Measurements from ENCODE around the gene HRK. TPM values are rescaled to one million over a fixed set of nuclear protein-coding genes. Genes with fewer than 3 reads are reported as not detected.

Gene HRK
- total and polyA plus RNA-seq, 10 of the 15 experiments (the other 5 are each of a cell fraction or from before 2014, with no cell fraction given): not detected

DNA sequence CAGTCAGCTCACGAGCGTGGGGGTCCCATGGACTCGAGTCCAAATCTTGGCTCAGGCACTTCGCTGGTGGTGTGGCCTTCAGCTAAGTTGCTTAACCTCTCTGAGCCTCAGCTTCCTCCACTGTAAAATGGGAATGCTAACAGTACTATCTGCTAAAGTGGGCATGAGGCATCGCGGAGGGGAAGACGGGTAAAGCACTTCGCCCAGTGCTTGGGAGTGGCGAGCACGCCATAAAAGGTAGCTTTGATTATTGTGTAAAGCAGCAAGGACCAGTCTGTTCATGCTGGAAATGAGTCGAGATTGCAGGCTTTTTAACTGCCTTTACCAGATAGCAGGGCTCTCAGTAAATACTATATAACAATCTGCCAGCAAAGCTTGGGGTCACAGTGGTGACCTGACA, 24.5 kb downstream of the HRK start (continued):
- TF ChIP-seq, protein P1, sequence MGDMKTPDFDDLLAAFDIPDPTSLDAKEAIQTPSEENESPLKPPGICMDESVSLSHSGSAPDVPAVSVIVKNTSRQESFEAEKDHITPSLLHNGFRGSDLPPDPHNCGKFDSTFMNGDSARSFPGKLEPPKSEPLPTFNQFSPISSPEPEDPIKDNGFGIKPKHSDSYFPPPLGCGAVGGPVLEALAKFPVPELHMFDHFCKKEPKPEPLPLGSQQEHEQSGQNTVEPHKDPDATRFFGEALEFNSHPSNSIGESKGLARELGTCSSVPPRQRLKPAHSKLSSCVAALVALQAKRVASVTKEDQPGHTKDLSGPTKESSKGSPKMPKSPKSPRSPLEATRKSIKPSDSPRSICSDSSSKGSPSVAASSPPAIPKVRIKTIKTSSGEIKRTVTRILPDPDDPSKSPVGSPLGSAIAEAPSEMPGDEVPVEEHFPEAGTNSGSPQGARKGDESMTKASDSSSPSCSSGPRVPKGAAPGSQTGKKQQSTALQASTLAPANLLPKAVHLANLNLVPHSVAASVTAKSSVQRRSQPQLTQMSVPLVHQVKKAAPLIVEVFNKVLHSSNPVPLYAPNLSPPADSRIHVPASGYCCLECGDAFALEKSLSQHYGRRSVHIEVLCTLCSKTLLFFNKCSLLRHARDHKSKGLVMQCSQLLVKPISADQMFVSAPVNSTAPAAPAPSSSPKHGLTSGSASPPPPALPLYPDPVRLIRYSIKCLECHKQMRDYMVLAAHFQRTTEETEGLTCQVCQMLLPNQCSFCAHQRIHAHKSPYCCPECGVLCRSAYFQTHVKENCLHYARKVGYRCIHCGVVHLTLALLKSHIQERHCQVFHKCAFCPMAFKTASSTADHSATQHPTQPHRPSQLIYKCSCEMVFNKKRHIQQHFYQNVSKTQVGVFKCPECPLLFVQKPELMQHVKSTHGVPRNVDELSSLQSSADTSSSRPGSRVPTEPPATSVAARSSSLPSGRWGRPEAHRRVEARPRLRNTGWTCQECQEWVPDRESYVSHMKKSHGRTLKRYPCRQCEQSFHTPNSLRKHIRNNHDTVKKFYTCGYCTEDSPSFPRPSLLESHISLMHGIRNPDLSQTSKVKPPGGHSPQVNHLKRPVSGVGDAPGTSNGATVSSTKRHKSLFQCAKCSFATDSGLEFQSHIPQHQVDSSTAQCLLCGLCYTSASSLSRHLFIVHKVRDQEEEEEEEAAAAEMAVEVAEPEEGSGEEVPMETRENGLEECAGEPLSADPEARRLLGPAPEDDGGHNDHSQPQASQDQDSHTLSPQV (IDR thresholded peaks at IDR 0.05): no peak
- TF ChIP-seq NFYA (IDR thresholded peaks at IDR 0.05; ENCODE audit: borderline replicate concordance, low read depth, low read length) (no peak), YBX1 (IDR thresholded peaks at IDR 0.05) (no peak), CBX5 (IDR thresholded peaks at IDR 0.05; ENCODE audit: low read depth) (no peak)
- TF ChIP-seq, protein P2, sequence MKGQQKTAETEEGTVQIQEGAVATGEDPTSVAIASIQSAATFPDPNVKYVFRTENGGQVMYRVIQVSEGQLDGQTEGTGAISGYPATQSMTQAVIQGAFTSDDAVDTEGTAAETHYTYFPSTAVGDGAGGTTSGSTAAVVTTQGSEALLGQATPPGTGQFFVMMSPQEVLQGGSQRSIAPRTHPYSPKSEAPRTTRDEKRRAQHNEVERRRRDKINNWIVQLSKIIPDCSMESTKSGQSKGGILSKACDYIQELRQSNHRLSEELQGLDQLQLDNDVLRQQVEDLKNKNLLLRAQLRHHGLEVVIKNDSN (IDR thresholded peaks at IDR 0.05; ENCODE audit: borderline replicate concordance, extremely low read length, insufficient read depth, low read depth, low read length): no peak

DNA sequence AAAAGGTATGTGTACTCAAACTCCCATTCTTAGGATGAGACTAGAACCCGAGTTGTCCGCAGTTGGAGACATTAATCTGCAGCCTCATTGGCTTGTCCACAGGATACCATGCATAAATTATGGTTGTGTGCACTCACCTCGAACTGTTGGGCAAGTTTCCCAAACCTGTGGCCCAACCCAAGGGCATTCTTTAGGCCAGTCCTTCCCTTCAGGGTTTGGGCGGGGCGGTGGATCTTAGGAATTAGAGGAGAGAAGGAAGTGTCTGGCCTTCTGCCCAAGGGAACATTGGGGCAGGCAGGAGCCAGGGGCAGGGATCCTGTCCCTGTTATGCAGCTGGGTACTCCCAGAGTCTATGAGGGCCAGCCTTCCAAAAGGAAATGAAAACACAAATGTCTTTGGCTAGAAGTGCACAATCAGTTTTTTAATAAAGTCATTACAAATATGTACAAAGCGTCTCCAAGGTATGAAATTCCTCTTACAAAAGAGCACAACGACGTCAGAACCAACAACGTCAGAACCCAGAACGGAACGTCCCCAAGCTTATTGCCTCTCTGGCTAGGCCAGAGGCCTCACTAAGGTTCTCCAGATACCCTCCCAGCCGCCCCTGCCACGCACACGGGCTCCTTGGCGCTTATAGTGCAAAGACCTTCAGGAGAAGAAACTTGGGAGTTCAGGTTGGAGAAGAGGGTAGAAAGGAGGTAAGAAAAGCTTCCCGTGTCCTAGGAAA, 25.3 kb downstream of the HRK start:
- DNase-seq (ENCODE audit: low read depth, low spot score) (no peak), ATAC-seq (no peak), FAIRE-seq (no peak)
- H3K9ac ChIP-seq (ENCODE audit: control insufficient read depth, insufficient read depth, low read length): no peak overlapping the region
- SMC1A ChIA-PET (ENCODE audit: uncharacterized antibody, unreplicated experiment): no interaction called here
- no peaks in the 10 kb centered on the region for H3K27me3 ChIP-seq (replicated peaks in 1 of 2; ENCODE audit: control insufficient read depth in 2 of 2, insufficient read depth in 2 of 2, low read length in 1 of 2)
- RAD21 ChIA-PET (ENCODE audit: unreplicated experiment): no interaction called here
- TF ChIP-seq KDM1A (IDR thresholded peaks at IDR 0.05; ENCODE audit: borderline replicate concordance): no peak
- no peak for TF ChIP-seq FOXM1 (IDR thresholded peaks at IDR 0.05; ENCODE audit: low read depth, low read length)
- TF ChIP-seq, protein P2 (IDR thresholded peaks at IDR 0.05; ENCODE audit: borderline replicate concordance, extremely low read length, insufficient read depth, low read depth, low read length): no peak
- TF ChIP-seq GABPA (IDR thresholded peaks at IDR 0.05; ENCODE audit: low read depth): no peak
- TF ChIP-seq YBX1 (IDR thresholded peaks at IDR 0.05): no peak
- TF ChIP-seq ZNF274 (IDR thresholded peaks at IDR 0.05; ENCODE audit: insufficient read depth, insufficient read length): no peak
- TF ChIP-seq NR2F1 (conservative IDR thresholded peaks at IDR 0.05): no peak
- no peak for TF ChIP-seq JUNB (IDR thresholded peaks at IDR 0.05)
- no peak for TF ChIP-seq RAD51 (IDR thresholded peaks at IDR 0.05)
- no peak for TF ChIP-seq NBN (IDR thresholded peaks at IDR 0.05)
- TF ChIP-seq SREBF2 (IDR thresholded peaks at IDR 0.05; ENCODE audit: low read length): no peak
- TF ChIP-seq MYB (IDR thresholded peaks at IDR 0.05; ENCODE audit: borderline replicate concordance, low read depth, low read length): no peak
- H3K4me1 ChIP-seq (ENCODE audit: control insufficient read depth, insufficient read depth, low read length): peaks cover 13% of the 10 kb centered on the region
- H3K79me2 ChIP-seq (ENCODE audit: control insufficient read depth, insufficient read depth, low read length): no peaks in the 10 kb centered on the region
- H3K4me2 ChIP-seq (ENCODE audit: control insufficient read depth, insufficient read depth): no peak overlapping the region
- no peak overlapping the region for H3K4me3 ChIP-seq
- CTCF ChIA-PET: no interaction called here
- H3K9me3 ChIP-seq (replicated peaks; ENCODE audit: control insufficient read depth, insufficient read depth, low read length): no peaks in the 10 kb centered on the region
- no TSS peak for BruUV-seq (replicated peaks)
- 76% methylated on average over 16 of the region's 16 CpGs for WGBS (ENCODE audit: insufficient coverage, insufficient replicate concordance, low lambda C conversion rate, missing lambda C conversion rate)
- no peak overlapping the region for H3K27ac ChIP-seq (ENCODE audit: control insufficient read depth, insufficient read depth)
- POLR2A ChIA-PET: no interaction called here
- H2AFZ ChIP-seq (ENCODE audit: control insufficient read depth, low read depth, low read length): no peak overlapping the region
- intact Hi-C loops (cut with micrococcal nuclease; ENCODE audit: unreplicated experiment): no loop called here
- no peaks in the 10 kb centered on the region for H4K20me1 ChIP-seq (ENCODE audit: control insufficient read depth, insufficient read depth)
- in situ Hi-C loops (cut with MboI): no loop called here
- H3K36me3 ChIP-seq (ENCODE audit: control insufficient read depth in 2 of 2, insufficient read depth in 2 of 2, low read length in 1 of 2): no peaks in the 10 kb centered on the region

All from GM12878 (cell line).